Measurements from ENCODE around the gene IER3. TPM values are rescaled to one million over a fixed set of nuclear protein-coding genes. Genes with fewer than 3 reads are reported as not detected.

Gene IER3
- total and polyA plus RNA-seq, 9 of the 15 experiments (the other 6 are each of a cell fraction or from before 2014, with no cell fraction given) = 1.5 to 30.0 (median 11.5) TPM

GRCh38 chr6:30787954-30788353, 43.6 kb upstream of the IER3 start (continued):
- no peak for TF ChIP-seq GABPB1 (CRISPR knock-in tag; IDR thresholded peaks at IDR 0.05)
- TF ChIP-seq CBX5 (IDR thresholded peaks at IDR 0.05; ENCODE audit: borderline replicate concordance, low read depth) = no peak

GRCh38 chr6:30782425-30783014, 38.2 kb upstream of the IER3 start:
- FAIRE-seq (no peak), ATAC-seq (peak; percentile 6; the same call in 2 of the 3 replicates), DNase-seq (ENCODE audit: extremely low read depth in 1 of 4, low spot score in 3 of 4) (no peak)
- Histone ChIP-seq H4K20me1 (replicated peaks; ENCODE audit: control insufficient read depth, insufficient read depth, low read length) (no peaks in the 10 kb centered on the region), H3K4me3 (peak overlapping the region; percentile 21; the same call in 1 of the 2 replicates), H3K4me1 (replicated peaks in 1 of 2; ENCODE audit: control insufficient read depth in 2 of 2, insufficient read depth in 2 of 2, low read length in 2 of 2) (peaks cover 48 to 56% of the 10 kb centered on the region in 2 experiments), H3K4me2 (ENCODE audit: insufficient read depth, low read length) (peak overlapping the region; percentile 83), H3K27me3 (ENCODE audit: control insufficient read depth in 2 of 2, insufficient read depth in 2 of 2, low read length in 2 of 2) (no peaks in the 10 kb centered on the region), H3K79me2 (ENCODE audit: control insufficient read depth, insufficient read depth, low read length) (no peaks in the 10 kb centered on the region), H3K36me3 (ENCODE audit: control insufficient read depth, insufficient read depth, low read length) (no peaks in the 10 kb centered on the region), H3K9ac (ENCODE audit: insufficient read depth in 1 of 2, low read depth in 2 of 2, low read length in 2 of 2) (peak overlapping the region in 1 of 2 experiments; percentile 84; a peak in 2 of 4 replicates), H3K9me1 (ENCODE audit: control insufficient read depth, insufficient read depth, low read length) (no peaks in the 10 kb centered on the region), H2AFZ (ENCODE audit: low read depth, low read length) (peak overlapping the region; percentile 100), H3K9me3 (replicated peaks; ENCODE audit: control insufficient read depth, insufficient read depth, low read depth, low read length) (no peaks in the 10 kb centered on the region), H3K27ac (ENCODE audit: extremely low read depth, low read depth, low read length) (peak overlapping the region; percentile 91)
- CTCF ChIA-PET (ENCODE audit: low intra/inter-chr PET ratio) = no interaction called here
- POLR2A ChIA-PET = interaction anchor here (0.6 to 2.9 kb wide), 16 partner anchors 8 to 227 kb away, joined by 3 to 19 read pairs (median 4); no protein-coding TSS in a partner anchor
- TSS peak; percentile 94 for BruUV-seq (replicated peaks)
- intact Hi-C loops (cut with micrococcal nuclease) (loop anchor here (5.0 kb wide), 1 partner anchor 40 kb away; no protein-coding TSS in a partner anchor), in situ Hi-C loops (cut with MboI) (no loop called here)
- 0 out of 4 replicates have a peak, but pooled peaks of 1 of the 2 experiments have one; percentile 15 for TF ChIP-seq ARNT (IDR thresholded peaks at IDR 0.05)
- peak; percentile 32; the same call in 1 of the 2 replicates for TF ChIP-seq PTRF (tag; IDR thresholded peaks at IDR 0.05)
- TF ChIP-seq POLR3A (IDR thresholded peaks at IDR 0.05; ENCODE audit: borderline replicate concordance, extremely low read depth, insufficient read depth, insufficient read length) = no peak
- peak; percentile 98 for TF ChIP-seq CEBPB (tag; IDR thresholded peaks at IDR 0.05)
- TF ChIP-seq SNIP1 (IDR thresholded peaks at IDR 0.05; ENCODE audit: low read depth) = no peak
- TF ChIP-seq IRF1 (CRISPR knock-in tag; IDR thresholded peaks at IDR 0.05; ENCODE audit: borderline replicate concordance) = peak; percentile 42; the same call in 1 of the 2 replicates
- peak in 1 of 2 experiments; percentile 20; a peak in 1 of 4 replicates for TF ChIP-seq ZNF639 (CRISPR knock-in tag; conservative IDR thresholded peaks at IDR 0.05 in 1 of 2, IDR thresholded peaks at IDR 0.05 in 1 of 2)
- TF ChIP-seq KDM5B (IDR thresholded peaks at IDR 0.05; ENCODE audit: insufficient replicate concordance, low read depth, low read length) = peak; percentile 50
- no peak for TF ChIP-seq MEIS2 (IDR thresholded peaks at IDR 0.05; ENCODE audit: partially characterized antibody)
- TF ChIP-seq IRF9 (tag; IDR thresholded peaks at IDR 0.05) = peak; percentile 40; the same call in 1 of the 2 replicates
- TF ChIP-seq KAT7 (CRISPR knock-in tag; IDR thresholded peaks at IDR 0.05; ENCODE audit: borderline replicate concordance) = 0 out of 2 replicates have a peak, but pooled peaks have one; percentile 48
- peak; percentile 64; the same call in 1 of the 2 replicates for TF ChIP-seq RBFOX2 (IDR thresholded peaks at IDR 0.05; ENCODE audit: low read depth, low read length)
- TF ChIP-seq XRCC4 (IDR thresholded peaks at IDR 0.05; ENCODE audit: extremely low read depth, insufficient read depth, insufficient read length) = no peak
- TF ChIP-seq CBX2 (IDR thresholded peaks at IDR 0.05; ENCODE audit: insufficient read depth, low read length, poor library complexity, severe bottlenecking) = no peak
- TF ChIP-seq FOXJ2 (tag; IDR thresholded peaks at IDR 0.05) = peak; percentile 52; the same call in 1 of the 2 replicates
